Measurements from ENCODE around the gene LRCH3.

- TF ChIP-seq EZH2 (IDR thresholded peaks at IDR 0.05; ENCODE audit: insufficient read depth, poor library complexity, severe bottlenecking) (no peak), EZH2phosphoT487 (IDR thresholded peaks at IDR 0.05; ENCODE audit: insufficient read depth, low read depth) (no peak)
These were observed 19.8 kb downstream of the LRCH3 start for GRCh38 chr3:197810901-197811300.
